ENCODE data around the gene GRIK4. TPM values are rescaled to one million over a fixed set of nuclear protein-coding genes. Genes with fewer than 3 reads are reported as not detected.

Gene GRIK4
- total RNA-seq, 1 donor from 2014 or later: 2.2 TPM

DNA sequence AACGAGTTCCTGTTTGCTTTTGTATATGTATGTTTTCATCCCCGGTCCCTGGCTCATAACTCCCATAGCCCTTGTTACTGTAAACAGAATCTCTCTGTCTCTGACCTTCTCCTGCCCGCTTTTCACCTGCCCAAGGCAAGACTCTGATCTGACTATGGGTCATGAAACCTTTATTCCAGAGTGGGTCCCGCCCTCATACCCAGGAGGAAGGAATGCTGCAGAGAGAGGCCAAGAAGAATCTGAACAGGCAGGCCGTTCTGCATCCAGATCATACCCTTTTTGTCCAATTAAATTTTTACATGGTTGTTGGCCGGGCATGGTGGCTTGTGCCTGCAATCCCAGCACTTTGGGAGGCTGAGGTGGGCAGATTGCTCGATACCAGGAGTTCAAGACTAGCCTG is 39.6 kb downstream of the GRIK4 start:
- Mint-ChIP-seq H3K27me3 (ENCODE audit: low read depth) (peaks cover 21% of the 10 kb centered on the region), H3K9me3 (no peaks in the 10 kb centered on the region), H3K4me3 (no peak overlapping the region), H3K27ac (no peak overlapping the region), H3K36me3 (no peaks in the 10 kb centered on the region), H3K4me1 (peaks cover 50% of the 10 kb centered on the region)
- DNase-seq (ENCODE audit: low spot score in 2 of 2, unreplicated experiment in 2 of 2): no peak
- TF ChIP-seq, protein P1, sequence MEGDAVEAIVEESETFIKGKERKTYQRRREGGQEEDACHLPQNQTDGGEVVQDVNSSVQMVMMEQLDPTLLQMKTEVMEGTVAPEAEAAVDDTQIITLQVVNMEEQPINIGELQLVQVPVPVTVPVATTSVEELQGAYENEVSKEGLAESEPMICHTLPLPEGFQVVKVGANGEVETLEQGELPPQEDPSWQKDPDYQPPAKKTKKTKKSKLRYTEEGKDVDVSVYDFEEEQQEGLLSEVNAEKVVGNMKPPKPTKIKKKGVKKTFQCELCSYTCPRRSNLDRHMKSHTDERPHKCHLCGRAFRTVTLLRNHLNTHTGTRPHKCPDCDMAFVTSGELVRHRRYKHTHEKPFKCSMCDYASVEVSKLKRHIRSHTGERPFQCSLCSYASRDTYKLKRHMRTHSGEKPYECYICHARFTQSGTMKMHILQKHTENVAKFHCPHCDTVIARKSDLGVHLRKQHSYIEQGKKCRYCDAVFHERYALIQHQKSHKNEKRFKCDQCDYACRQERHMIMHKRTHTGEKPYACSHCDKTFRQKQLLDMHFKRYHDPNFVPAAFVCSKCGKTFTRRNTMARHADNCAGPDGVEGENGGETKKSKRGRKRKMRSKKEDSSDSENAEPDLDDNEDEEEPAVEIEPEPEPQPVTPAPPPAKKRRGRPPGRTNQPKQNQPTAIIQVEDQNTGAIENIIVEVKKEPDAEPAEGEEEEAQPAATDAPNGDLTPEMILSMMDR (IDR thresholded peaks at IDR 0.05; ENCODE audit: unreplicated experiment): no peak

DNA sequence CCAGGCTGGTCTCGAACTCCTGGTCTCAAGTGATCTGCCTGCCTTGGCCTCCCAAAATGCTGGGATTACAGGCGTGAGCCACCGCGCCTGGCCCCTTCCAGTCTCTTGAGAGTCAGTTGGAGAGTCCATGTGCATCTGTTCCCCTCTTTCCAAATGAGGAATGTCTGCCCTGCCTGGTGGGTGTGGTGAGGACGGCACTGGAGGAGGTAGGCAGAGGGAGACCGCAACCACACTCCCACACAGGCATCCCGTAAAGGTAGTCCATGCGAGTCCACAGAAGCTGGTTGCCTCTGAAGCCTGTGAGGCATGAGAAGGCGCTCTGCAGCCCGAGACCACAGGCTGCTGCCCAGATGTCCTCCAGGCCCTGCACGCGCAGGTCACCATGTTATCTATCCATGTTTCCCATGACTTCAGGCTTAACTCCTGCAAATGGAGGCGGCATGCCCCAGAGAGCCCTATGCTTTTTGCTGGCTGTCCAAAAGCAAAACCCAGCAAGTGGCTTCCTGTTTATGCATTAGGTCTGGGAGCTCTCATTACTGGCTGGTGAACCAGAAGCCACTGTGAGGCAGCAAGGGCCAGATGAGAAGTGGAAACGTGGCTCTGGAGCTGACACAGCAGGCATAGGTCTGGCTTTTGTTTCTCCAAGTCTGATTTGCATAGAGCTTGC is 43.4 kb downstream of the GRIK4 start:
- DNase-seq (ENCODE audit: low spot score in 2 of 2, unreplicated experiment in 2 of 2): no peak
- Mint-ChIP-seq H3K36me3 (no peaks in the 10 kb centered on the region), H3K4me1 (peaks cover 31% of the 10 kb centered on the region), H3K9me3 (no peaks in the 10 kb centered on the region), H3K4me3 (no peak overlapping the region), H3K27me3 (ENCODE audit: low read depth) (peaks cover 23% of the 10 kb centered on the region), H3K27ac (peak overlapping the region; percentile 36)
- TF ChIP-seq, protein P1 (IDR thresholded peaks at IDR 0.05; ENCODE audit: unreplicated experiment): no peak

DNA sequence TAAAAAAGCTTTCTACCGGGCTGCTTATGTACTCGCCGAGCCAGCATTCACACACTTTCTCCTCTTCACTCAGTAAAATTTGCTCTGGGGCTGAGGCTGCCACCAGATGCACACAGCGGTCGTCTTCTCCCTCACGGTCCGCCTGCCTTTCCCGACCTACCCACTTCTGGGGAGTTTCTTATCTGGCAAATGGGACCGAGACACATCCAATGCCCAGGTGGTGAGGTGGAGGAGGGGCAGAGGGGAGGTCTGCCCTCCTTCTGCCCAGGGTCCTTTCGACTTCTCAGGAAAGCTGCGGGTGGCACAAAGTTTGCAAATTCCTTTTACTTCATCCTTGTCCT is 43.9 kb downstream of the GRIK4 start:
- peaks cover 30% of the 10 kb centered on the region for H3K4me1 Mint-ChIP-seq
- H3K36me3 Mint-ChIP-seq: no peaks in the 10 kb centered on the region
- peaks cover 23% of the 10 kb centered on the region for H3K27me3 Mint-ChIP-seq (ENCODE audit: low read depth)
- TF ChIP-seq, protein P1 (IDR thresholded peaks at IDR 0.05; ENCODE audit: unreplicated experiment): no peak
- no peaks in the 10 kb centered on the region for H3K9me3 Mint-ChIP-seq
- no peak overlapping the region for H3K4me3 Mint-ChIP-seq
- DNase-seq (ENCODE audit: low spot score in 2 of 2, unreplicated experiment in 2 of 2): no peak
- H3K27ac Mint-ChIP-seq: peak overlapping the region; percentile 36

DNA sequence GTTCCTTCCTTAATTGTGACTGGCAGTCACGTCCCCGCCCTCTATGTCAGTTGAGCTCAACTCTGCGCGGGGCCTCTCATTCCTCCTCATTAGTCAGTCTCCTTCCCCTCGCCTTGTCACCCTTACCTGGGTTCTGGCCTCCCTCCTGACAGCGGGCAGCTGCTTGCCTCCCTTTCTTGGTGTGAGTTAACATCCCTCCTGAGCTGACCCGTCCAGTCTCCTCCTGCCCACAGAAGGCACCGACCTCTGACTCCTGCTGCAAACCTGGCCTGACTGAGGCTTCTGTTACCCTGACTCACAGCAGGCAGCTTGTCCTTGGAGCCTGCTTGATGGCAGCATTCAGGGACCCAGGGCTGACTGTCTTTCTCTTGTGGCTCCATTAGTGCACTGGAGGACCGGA is 45.2 kb downstream of the GRIK4 start:
- H3K4me3 Mint-ChIP-seq: no peak overlapping the region
- DNase-seq (ENCODE audit: low spot score in 2 of 2, unreplicated experiment in 2 of 2): no peak
- peaks cover 32% of the 10 kb centered on the region for H3K27me3 Mint-ChIP-seq (ENCODE audit: low read depth)
- H3K27ac Mint-ChIP-seq: no peak overlapping the region
- TF ChIP-seq, protein P1 (IDR thresholded peaks at IDR 0.05; ENCODE audit: unreplicated experiment): no peak
- no peaks in the 10 kb centered on the region for H3K9me3 Mint-ChIP-seq
- no peaks in the 10 kb centered on the region for H3K36me3 Mint-ChIP-seq
- peaks cover 27% of the 10 kb centered on the region for H3K4me1 Mint-ChIP-seq

DNA sequence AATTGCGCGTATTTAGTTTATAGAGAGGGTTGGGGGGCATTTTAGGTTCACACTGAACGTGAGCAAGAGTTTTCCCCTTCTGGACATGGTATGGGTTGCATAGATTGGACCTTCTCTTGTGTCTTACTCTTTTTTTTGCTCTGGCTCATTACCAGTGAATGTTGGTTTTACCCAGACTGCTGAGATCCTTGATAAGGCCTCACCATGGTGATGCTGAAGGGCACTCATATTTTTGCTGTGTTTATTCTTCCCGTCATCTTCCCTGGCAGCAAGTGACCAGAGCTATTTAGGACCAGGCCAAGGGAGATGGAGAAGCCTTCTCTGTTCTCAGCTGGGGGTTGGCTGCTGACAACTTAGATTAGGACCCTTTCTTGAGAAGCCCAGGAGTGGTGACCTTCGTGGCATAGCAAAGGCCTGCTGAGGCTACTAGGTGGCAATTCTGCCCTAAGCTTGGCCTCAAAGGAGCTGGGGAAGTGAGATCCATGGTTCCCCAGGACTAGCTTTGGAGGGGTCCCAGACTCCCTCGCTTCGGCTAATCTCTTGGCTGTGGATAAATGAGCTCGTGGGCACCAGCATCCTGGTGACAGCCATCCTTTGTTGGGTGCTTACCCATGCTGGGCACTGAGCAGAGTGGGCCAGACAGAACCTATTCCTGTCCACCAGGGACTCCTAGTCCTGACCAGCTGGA is 47.3 kb downstream of the GRIK4 start:
- H3K4me1 Mint-ChIP-seq: peaks cover 32% of the 10 kb centered on the region

More for the DNA sequence above, 47.3 kb downstream of the GRIK4 start:
- no peak for DNase-seq (ENCODE audit: low spot score in 2 of 2, unreplicated experiment in 2 of 2)
- Mint-ChIP-seq H3K36me3 (no peaks in the 10 kb centered on the region), H3K9me3 (no peaks in the 10 kb centered on the region), H3K27ac (no peak overlapping the region), H3K4me3 (no peak overlapping the region), H3K27me3 (ENCODE audit: low read depth) (peaks cover 45% of the 10 kb centered on the region)
- TF ChIP-seq, protein P1 (IDR thresholded peaks at IDR 0.05; ENCODE audit: unreplicated experiment): no peak

Data from mesothelial cell of epicardium (in vitro differentiated cells).